ENCODE data around the gene ZFP30. TPM values are rescaled to one million over a fixed set of nuclear protein-coding genes. Genes with fewer than 3 reads are reported as not detected.

ZFP30 gene
- total RNA-seq, 1 donor from 2014 or later: 31.8 TPM

GRCh38 chr19:37654629-37655300 is 500 bp downstream of the ZFP30 start:
- no peaks in the 10 kb centered on the region for H3K27me3 Mint-ChIP-seq (ENCODE audit: low read depth)
- H3K4me1 Mint-ChIP-seq: peaks cover 34% of the 10 kb centered on the region
- H3K9me3 Mint-ChIP-seq: peaks cover 8% of the 10 kb centered on the region
- H3K4me3 Mint-ChIP-seq: peak overlapping the region; percentile 93
- H3K27ac Mint-ChIP-seq (ENCODE audit: unreplicated experiment): peak overlapping the region; percentile 98
- DNase-seq (ENCODE audit: low read depth, low spot score): no peak
- H3K36me3 Mint-ChIP-seq (ENCODE audit: low read depth): peaks cover 38% of the 10 kb centered on the region
- TF ChIP-seq, protein P1, sequence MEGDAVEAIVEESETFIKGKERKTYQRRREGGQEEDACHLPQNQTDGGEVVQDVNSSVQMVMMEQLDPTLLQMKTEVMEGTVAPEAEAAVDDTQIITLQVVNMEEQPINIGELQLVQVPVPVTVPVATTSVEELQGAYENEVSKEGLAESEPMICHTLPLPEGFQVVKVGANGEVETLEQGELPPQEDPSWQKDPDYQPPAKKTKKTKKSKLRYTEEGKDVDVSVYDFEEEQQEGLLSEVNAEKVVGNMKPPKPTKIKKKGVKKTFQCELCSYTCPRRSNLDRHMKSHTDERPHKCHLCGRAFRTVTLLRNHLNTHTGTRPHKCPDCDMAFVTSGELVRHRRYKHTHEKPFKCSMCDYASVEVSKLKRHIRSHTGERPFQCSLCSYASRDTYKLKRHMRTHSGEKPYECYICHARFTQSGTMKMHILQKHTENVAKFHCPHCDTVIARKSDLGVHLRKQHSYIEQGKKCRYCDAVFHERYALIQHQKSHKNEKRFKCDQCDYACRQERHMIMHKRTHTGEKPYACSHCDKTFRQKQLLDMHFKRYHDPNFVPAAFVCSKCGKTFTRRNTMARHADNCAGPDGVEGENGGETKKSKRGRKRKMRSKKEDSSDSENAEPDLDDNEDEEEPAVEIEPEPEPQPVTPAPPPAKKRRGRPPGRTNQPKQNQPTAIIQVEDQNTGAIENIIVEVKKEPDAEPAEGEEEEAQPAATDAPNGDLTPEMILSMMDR (conservative IDR thresholded peaks at IDR 0.05): no peak

DNA sequence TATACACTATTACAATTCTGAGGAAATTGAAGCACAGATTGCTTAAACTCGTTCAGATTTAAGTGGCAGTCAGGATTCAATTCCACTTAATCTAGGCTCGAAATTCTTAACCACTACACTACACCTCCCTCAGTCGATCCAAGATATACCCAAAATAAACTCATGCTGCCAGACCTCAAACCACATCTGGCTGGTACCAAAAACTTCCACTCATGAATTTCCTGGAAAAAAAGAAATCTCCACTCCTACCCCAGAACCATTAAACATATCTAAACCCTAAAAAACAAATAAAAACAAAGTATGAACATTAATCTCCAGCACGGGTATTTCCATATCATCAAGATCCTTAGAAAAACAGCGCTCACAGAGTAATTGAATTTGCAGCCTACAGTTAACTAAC is 1.1 kb downstream of the ZFP30 start:
- Mint-ChIP-seq H3K27ac (ENCODE audit: unreplicated experiment) (peak overlapping the region; percentile 98), H3K9me3 (peaks cover 8% of the 10 kb centered on the region), H3K4me3 (peak overlapping the region; percentile 93), H3K4me1 (peaks cover 34% of the 10 kb centered on the region), H3K36me3 (ENCODE audit: low read depth) (peaks cover 40% of the 10 kb centered on the region), H3K27me3 (ENCODE audit: low read depth) (no peaks in the 10 kb centered on the region)
- TF ChIP-seq, protein P1 (conservative IDR thresholded peaks at IDR 0.05): no peak
- no peak for DNase-seq (ENCODE audit: low read depth, low spot score)

- Mint-ChIP-seq H3K4me3 (no peak overlapping the region), H3K4me1 (no peaks in the 10 kb centered on the region), H3K9me3 (peaks cover 28% of the 10 kb centered on the region), H3K27me3 (ENCODE audit: low read depth) (no peaks in the 10 kb centered on the region), H3K27ac (ENCODE audit: unreplicated experiment) (no peak overlapping the region), H3K36me3 (ENCODE audit: low read depth) (peaks cover 66% of the 10 kb centered on the region)
- TF ChIP-seq, protein P1 (conservative IDR thresholded peaks at IDR 0.05): no peak
- DNase-seq (ENCODE audit: low read depth, low spot score): no peak
Observed at GRCh38 chr19:37635076-37636056, 19.9 kb downstream of the ZFP30 start.

GRCh38 chr19:37594982-37595382 is 60.3 kb downstream of the ZFP30 start:
- no peak for DNase-seq (ENCODE audit: low read depth, low spot score)
- peaks cover 7% of the 10 kb centered on the region for H3K9me3 Mint-ChIP-seq
- peaks cover 17% of the 10 kb centered on the region for H3K36me3 Mint-ChIP-seq (ENCODE audit: low read depth)
- peak overlapping the region; percentile 96 for H3K4me3 Mint-ChIP-seq
- H3K4me1 Mint-ChIP-seq: peaks cover 25% of the 10 kb centered on the region
- peaks cover 14% of the 10 kb centered on the region for H3K27me3 Mint-ChIP-seq (ENCODE audit: low read depth)
- peak overlapping the region; percentile 81 for H3K27ac Mint-ChIP-seq (ENCODE audit: unreplicated experiment)
- TF ChIP-seq, protein P1 (conservative IDR thresholded peaks at IDR 0.05): no peak

GRCh38 chr19:37594304-37594981 is 60.8 kb downstream of the ZFP30 start, which contains the start of the genes ZNF540 and ZNF571:
Gene ZNF540 (plus strand): TSS chr19:37594876. CDS start chr19:37598448, 3,572 bp downstream.
Gene ZNF571 (minus strand): TSS chr19:37594792. CDS start chr19:37586676, 8,116 bp downstream.
- Mint-ChIP-seq H3K27me3 (ENCODE audit: low read depth) (peaks cover 14% of the 10 kb centered on the region), H3K4me1 (peaks cover 25% of the 10 kb centered on the region), H3K9me3 (peaks cover 7% of the 10 kb centered on the region), H3K27ac (ENCODE audit: unreplicated experiment) (peak within 1 kb of the TSS; percentile 81), H3K4me3 (peak within 1 kb of the TSS; percentile 96), H3K36me3 (ENCODE audit: low read depth) (peaks cover 17% of the 10 kb centered on the region)
- TF ChIP-seq, protein P1 (conservative IDR thresholded peaks at IDR 0.05): no peak
- DNase-seq (ENCODE audit: low read depth, low spot score): peak; percentile 73
